GM10248 (cell line): ENCODE results near the gene CDCA4.
"Not testable (repeated sequence)": the region's sequence is repeated elsewhere in the genome, so short reads cannot be mapped to it uniquely, and the experiment has no call there.

Experiments
- CTCF ChIA-PET: fragments of 300-600 bp; sonication (Branson Sonifier 250); formaldehyde crosslinking; extraction: SDS; loops from one replicate; lab custom pipeline; 2021; ENCODE audit warnings: antibody characterized with exemption; lab: Yijun Ruan, JAX
- POLR2A ChIA-PET: fragments of 350-650 bp; sonication (Branson Sonifier 250); formaldehyde crosslinking; extraction: SDS; loops from one replicate; lab custom pipeline; 2020; ENCODE audit warnings: antibody characterized with exemption; lab: Yijun Ruan, JAX
- DNase-seq: peaks from one replicate; pipeline ENCODE4 v3.0.0; 2012; ENCODE audit errors: extremely low spot score
- TF ChIP-seq, protein P1 (sequence below): IDR thresholded peaks from 2 replicates; pipeline ENCODE4 v1.5.1; 2012; ENCODE audit warnings: mild to moderate bottlenecking, low read depth; ENCODE audit errors: extremely low read depth, missing control alignments, control extremely low read depth

Gene CDCA4

DNA sequence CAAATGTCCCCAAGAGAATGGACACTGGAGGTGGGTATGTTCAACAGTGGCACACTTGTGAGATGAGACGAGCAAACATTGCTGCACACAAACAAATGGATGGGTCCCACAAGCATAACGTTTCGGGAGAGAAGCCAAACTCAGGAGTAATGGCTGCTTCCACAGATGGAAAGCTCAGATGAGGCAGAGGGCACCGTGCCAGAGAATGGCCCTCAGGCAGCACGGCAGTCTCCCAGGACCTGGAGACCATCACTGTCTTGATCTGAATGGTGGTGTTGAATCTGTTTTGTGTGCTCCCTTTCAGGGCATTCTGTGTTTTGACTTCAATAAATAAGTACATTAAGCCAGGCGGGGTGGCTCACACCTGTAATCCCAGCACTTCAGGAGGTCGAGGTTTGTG is 8.5 kb upstream of the CDCA4 start:
- POLR2A ChIA-PET, result no interaction called here
- DNase-seq, result no peak
- CTCF ChIA-PET, result interaction anchor here (1.2 to 5.3 kb wide), 2 partner anchors 16 to 57 kb away, joined by 3 to 37 read pairs; no protein-coding TSS in a partner anchor
- TF ChIP-seq, protein P1, sequence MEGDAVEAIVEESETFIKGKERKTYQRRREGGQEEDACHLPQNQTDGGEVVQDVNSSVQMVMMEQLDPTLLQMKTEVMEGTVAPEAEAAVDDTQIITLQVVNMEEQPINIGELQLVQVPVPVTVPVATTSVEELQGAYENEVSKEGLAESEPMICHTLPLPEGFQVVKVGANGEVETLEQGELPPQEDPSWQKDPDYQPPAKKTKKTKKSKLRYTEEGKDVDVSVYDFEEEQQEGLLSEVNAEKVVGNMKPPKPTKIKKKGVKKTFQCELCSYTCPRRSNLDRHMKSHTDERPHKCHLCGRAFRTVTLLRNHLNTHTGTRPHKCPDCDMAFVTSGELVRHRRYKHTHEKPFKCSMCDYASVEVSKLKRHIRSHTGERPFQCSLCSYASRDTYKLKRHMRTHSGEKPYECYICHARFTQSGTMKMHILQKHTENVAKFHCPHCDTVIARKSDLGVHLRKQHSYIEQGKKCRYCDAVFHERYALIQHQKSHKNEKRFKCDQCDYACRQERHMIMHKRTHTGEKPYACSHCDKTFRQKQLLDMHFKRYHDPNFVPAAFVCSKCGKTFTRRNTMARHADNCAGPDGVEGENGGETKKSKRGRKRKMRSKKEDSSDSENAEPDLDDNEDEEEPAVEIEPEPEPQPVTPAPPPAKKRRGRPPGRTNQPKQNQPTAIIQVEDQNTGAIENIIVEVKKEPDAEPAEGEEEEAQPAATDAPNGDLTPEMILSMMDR, result no peak

DNA sequence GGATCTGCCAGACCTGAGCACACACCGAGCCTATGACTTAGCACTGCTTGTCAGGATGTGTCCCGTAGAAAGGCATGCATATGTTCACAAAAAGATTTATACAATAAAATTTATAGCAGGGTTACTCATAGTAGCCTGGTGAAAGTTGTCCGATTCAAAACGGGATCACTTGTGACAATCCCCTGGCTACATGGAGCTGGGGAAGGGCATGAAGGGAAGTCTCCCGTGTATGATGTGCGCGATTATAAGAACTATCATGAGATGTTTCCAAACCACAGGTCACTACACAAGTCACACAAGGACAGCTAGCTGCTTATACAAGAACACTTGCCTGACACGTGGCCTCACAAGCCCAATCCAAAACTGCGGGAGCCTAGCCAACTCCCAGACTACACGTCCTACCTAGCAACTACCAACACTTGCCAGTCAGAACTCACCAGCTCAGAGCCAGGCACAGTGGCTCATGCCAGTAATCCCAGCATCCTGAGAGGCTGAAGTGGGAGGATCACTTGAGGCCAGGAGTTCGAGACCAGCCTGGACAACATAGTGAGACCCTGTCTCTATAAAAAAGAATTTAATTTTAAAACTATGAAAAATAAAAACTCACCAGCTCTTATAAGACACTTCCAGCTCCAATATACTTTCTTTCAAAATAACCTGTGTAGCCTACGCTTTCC is 7.5 kb upstream of the CDCA4 start:
- POLR2A ChIA-PET, result no interaction called here
- peak; percentile 5 for DNase-seq
- CTCF ChIA-PET, result interaction anchor here (0.8 to 5.3 kb wide), 5 partner anchors 9 to 58 kb away, joined by 3 to 37 read pairs (median 4); no protein-coding TSS in a partner anchor
- TF ChIP-seq, protein P1, result no peak

DNA sequence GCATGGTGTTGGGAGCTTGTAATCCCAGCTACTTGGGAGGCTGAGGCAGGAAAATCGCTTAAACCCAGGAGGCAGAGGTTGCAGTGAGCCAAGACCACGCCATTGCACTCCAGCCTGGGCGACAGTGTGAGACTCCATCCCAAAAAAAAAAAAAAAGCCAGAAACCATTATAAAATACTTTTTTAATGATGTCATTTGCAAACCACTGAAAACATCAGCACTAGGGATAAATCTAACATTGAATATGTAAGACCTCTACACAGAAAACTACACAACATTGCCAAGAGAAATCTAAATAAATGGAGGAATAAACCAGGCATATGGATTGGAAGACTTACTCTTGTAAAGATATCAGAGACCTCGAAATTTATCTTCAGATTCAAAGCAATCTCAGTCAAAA is 6.8 kb upstream of the CDCA4 start:
- DNase-seq, POLR2A ChIA-PET: not testable (repeated sequence)
- CTCF ChIA-PET, result interaction anchor here (1.6 to 5.3 kb wide), 4 partner anchors 15 to 52 kb away, joined by 4 to 37 read pairs (median 14); no protein-coding TSS in a partner anchor

DNA sequence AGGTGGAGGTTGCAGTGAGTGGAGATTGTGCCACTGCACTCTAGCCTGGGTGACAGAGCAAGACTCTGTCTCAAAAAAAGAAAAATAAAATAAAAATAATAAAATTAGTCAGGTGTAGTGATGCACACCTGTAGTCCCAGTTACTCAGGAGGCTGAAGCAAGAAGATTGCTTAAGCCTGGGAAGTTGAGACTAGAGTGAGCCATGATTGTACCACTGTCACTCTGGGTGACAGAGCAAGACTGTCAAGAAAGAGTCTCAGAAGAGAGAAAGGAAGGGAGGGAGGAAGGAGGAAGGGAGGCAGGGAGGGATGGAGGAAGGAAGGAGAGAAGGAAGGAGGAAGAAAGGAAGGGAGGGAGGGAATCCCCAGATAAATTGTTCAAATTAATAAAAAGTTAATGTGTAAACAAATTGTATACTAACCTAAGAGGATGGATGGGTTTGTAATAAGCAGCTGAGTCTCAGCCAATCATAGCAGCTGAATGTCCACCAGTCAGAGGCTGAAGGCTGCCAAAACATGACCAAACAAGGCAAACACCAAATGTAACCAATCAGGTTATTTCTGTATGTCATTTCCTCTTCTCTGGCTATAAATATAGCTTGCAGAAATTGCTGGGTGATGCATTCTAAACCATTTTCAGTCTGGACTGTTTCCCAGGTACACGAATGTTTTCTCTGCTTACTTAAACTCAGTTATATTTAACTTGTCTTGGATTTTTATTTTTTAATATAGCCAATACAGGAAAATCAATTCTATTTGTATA is 6.1 kb upstream of the CDCA4 start:
- TF ChIP-seq, protein P1, result no peak
- peak; percentile 39 for DNase-seq
- POLR2A ChIA-PET, result no interaction called here
- CTCF ChIA-PET, result interaction anchor here (1.0 to 3.3 kb wide), 3 partner anchors 8 to 51 kb away, joined by 3 to 24 read pairs (median 7); no protein-coding TSS in a partner anchor

DNA sequence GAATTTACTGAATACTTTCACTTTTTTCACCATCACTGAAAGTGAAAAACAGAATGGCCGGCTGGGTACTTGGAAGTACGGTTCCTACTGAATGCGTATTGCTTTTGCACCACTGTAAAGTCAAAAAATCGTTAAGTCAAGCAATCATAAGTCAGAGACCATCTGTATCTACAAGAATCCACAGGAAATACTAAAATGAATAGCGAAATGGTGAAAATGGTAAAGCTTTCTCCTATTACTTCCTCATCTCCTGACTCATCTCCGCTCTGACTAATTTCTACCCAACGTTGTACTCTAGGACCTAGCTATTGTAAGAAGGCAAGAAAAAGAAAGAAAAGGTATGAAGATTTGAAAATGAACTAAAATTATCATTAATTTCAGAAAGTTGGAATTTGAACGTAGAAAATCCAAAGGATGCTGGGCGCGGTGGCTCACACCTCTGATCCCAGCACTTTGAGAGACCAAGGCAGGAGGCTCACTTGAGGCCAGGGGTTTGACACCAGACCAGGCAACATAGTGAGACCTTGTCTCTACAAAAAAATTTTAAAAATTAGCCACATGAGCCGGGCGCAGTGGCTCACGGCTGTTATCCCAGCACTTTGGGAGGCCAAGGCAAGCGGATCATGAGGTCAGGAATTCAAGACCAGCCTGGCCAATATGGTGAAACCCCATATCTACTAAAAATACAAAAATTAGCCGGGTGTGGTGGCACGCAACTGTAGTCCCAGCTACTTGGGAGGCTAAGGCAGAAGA is 5.3 kb upstream of the CDCA4 start:
- TF ChIP-seq, protein P1, result no peak
- CTCF ChIA-PET, result interaction anchor here (1.0 to 3.3 kb wide), 4 partner anchors 9 to 50 kb away, joined by 3 to 24 read pairs (median 5); no protein-coding TSS in a partner anchor
- peak; percentile 66 for DNase-seq
- POLR2A ChIA-PET, result no interaction called here

DNA sequence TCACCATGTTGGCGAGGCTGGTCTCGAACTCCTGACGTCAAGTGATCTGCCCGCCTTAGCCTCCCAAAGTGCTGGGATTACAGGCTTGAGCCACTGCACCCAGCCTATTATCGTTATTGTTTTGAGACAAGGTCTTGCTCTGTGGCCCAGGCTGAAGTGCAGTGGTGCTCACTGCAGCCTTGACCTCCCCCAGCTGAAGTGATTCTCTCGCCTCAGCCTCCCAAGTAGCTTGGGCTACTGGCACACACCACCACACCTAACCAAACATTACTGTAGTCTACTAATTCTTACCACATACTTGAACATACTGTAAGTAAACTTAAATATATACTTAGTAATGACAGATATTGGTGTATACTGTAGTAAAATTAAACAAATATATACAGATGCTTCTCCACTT is 4.5 kb upstream of the CDCA4 start:
- TF ChIP-seq, protein P1, result no peak
- ChIA-PET POLR2A (no interaction called here), CTCF (interaction anchor here (1.0 to 3.3 kb wide), 3 partner anchors 11 to 49 kb away, joined by 3 to 24 read pairs (median 7); no protein-coding TSS in a partner anchor)
- no peak for DNase-seq
